ENCODE data around the gene MBOAT1.

MBOAT1 gene

GRCh38 chr6:20259316-20260049 lies 47.2 kb upstream of the MBOAT1 start:
- Histone ChIP-seq H3K9me2 (replicated peaks; ENCODE audit: low read depth, low read length) (no peaks in the 10 kb centered on the region), H3K4me1 (ENCODE audit: insufficient read depth, low read length, poor library complexity, severe bottlenecking) (no peaks in the 10 kb centered on the region), H3K79me2 (ENCODE audit: insufficient read depth, low read length) (no peaks in the 10 kb centered on the region), H3K4me2 (ENCODE audit: low read depth, low read length, poor library complexity, severe bottlenecking) (no peak overlapping the region), H3K4me3 (ENCODE audit: low read length, poor library complexity, severe bottlenecking) (no peak overlapping the region), H2AFZ (ENCODE audit: low read length) (no peak overlapping the region), H3K9ac (ENCODE audit: low read depth, low read length, poor library complexity, severe bottlenecking) (no peak overlapping the region), H3K36me3 (ENCODE audit: insufficient read depth, low read length) (no peaks in the 10 kb centered on the region), H4K20me1 (ENCODE audit: insufficient read depth, low read length, poor library complexity, severe bottlenecking) (no peaks in the 10 kb centered on the region), H3K27me3 (ENCODE audit: insufficient read depth, low read length, poor library complexity, severe bottlenecking) (no peaks in the 10 kb centered on the region), H3F3A (ENCODE audit: low read depth) (no peaks in the 10 kb centered on the region), H3K9me3 (ENCODE audit: insufficient read depth, low read depth, low read length) (no peaks in the 10 kb centered on the region)
- TF ChIP-seq, protein P1, sequence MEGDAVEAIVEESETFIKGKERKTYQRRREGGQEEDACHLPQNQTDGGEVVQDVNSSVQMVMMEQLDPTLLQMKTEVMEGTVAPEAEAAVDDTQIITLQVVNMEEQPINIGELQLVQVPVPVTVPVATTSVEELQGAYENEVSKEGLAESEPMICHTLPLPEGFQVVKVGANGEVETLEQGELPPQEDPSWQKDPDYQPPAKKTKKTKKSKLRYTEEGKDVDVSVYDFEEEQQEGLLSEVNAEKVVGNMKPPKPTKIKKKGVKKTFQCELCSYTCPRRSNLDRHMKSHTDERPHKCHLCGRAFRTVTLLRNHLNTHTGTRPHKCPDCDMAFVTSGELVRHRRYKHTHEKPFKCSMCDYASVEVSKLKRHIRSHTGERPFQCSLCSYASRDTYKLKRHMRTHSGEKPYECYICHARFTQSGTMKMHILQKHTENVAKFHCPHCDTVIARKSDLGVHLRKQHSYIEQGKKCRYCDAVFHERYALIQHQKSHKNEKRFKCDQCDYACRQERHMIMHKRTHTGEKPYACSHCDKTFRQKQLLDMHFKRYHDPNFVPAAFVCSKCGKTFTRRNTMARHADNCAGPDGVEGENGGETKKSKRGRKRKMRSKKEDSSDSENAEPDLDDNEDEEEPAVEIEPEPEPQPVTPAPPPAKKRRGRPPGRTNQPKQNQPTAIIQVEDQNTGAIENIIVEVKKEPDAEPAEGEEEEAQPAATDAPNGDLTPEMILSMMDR (conservative IDR thresholded peaks at IDR 0.05; ENCODE audit: low read length): no peak
- TF ChIP-seq EZH2phosphoT487 (IDR thresholded peaks at IDR 0.05; ENCODE audit: borderline replicate concordance): no peak

- Histone ChIP-seq H3K4me3 (ENCODE audit: low read length, poor library complexity, severe bottlenecking) (no peak overlapping the region), H3K9me3 (ENCODE audit: insufficient read depth, low read depth, low read length) (no peaks in the 10 kb centered on the region), H2AFZ (ENCODE audit: low read length) (no peak overlapping the region), H3K79me2 (ENCODE audit: insufficient read depth, low read length) (no peaks in the 10 kb centered on the region), H3K9me2 (replicated peaks; ENCODE audit: low read depth, low read length) (no peaks in the 10 kb centered on the region), H3F3A (ENCODE audit: low read depth) (no peaks in the 10 kb centered on the region), H3K27me3 (ENCODE audit: insufficient read depth, low read length, poor library complexity, severe bottlenecking) (no peaks in the 10 kb centered on the region), H3K4me1 (ENCODE audit: insufficient read depth, low read length, poor library complexity, severe bottlenecking) (no peaks in the 10 kb centered on the region), H4K20me1 (ENCODE audit: insufficient read depth, low read length, poor library complexity, severe bottlenecking) (no peaks in the 10 kb centered on the region), H3K9ac (ENCODE audit: low read depth, low read length, poor library complexity, severe bottlenecking) (no peak overlapping the region), H3K36me3 (ENCODE audit: insufficient read depth, low read length) (no peaks in the 10 kb centered on the region), H3K4me2 (ENCODE audit: low read depth, low read length, poor library complexity, severe bottlenecking) (no peak overlapping the region)
- TF ChIP-seq, protein P1 (conservative IDR thresholded peaks at IDR 0.05; ENCODE audit: low read length): no peak
- TF ChIP-seq EZH2phosphoT487 (IDR thresholded peaks at IDR 0.05; ENCODE audit: borderline replicate concordance): no peak
Observed at GRCh38 chr6:20255428-20255827, 43.2 kb upstream of the MBOAT1 start.

- H3K36me3 ChIP-seq (ENCODE audit: insufficient read depth, low read length): no peaks in the 10 kb centered on the region
- H3K4me2 ChIP-seq (ENCODE audit: low read depth, low read length, poor library complexity, severe bottlenecking): no peak overlapping the region
- no peaks in the 10 kb centered on the region for H3K9me2 ChIP-seq (replicated peaks; ENCODE audit: low read depth, low read length)
- no peaks in the 10 kb centered on the region for H3K4me1 ChIP-seq (ENCODE audit: insufficient read depth, low read length, poor library complexity, severe bottlenecking)
- H2AFZ ChIP-seq (ENCODE audit: low read length): no peak overlapping the region
- no peaks in the 10 kb centered on the region for H4K20me1 ChIP-seq (ENCODE audit: insufficient read depth, low read length, poor library complexity, severe bottlenecking)
- no peak for TF ChIP-seq EZH2phosphoT487 (IDR thresholded peaks at IDR 0.05; ENCODE audit: borderline replicate concordance)
- TF ChIP-seq, protein P1 (conservative IDR thresholded peaks at IDR 0.05; ENCODE audit: low read length): no peak
- no peak overlapping the region for H3K9ac ChIP-seq (ENCODE audit: low read depth, low read length, poor library complexity, severe bottlenecking)
- H3K79me2 ChIP-seq (ENCODE audit: insufficient read depth, low read length): no peaks in the 10 kb centered on the region
- H3K9me3 ChIP-seq (ENCODE audit: insufficient read depth, low read depth, low read length): no peaks in the 10 kb centered on the region
- no peaks in the 10 kb centered on the region for H3F3A ChIP-seq (ENCODE audit: low read depth)
- no peak overlapping the region for H3K4me3 ChIP-seq (ENCODE audit: low read length, poor library complexity, severe bottlenecking)
- H3K27me3 ChIP-seq (ENCODE audit: insufficient read depth, low read length, poor library complexity, severe bottlenecking): no peaks in the 10 kb centered on the region
Observed at GRCh38 chr6:20254295-20254694, 42.0 kb upstream of the MBOAT1 start.

All from Loucy (cell line).